ENCODE measurements around the gene OR8J1. TPM values are rescaled to one million over a fixed set of nuclear protein-coding genes. Genes with fewer than 3 reads are reported as not detected.
"Not testable (repeated sequence)": the region's sequence is repeated elsewhere in the genome, so short reads cannot be mapped to it uniquely, and the experiment has no call there.

Gene OR8J1, protein sequence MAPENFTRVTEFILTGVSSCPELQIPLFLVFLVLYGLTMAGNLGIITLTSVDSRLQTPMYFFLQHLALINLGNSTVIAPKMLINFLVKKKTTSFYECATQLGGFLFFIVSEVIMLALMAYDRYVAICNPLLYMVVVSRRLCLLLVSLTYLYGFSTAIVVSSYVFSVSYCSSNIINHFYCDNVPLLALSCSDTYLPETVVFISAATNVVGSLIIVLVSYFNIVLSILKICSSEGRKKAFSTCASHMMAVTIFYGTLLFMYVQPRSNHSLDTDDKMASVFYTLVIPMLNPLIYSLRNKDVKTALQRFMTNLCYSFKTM
- total RNA-seq = not detected

- no peaks in the 10 kb centered on the region for H3K27me3 Mint-ChIP-seq
- H3K9me3 Mint-ChIP-seq (ENCODE audit: low read depth) = peaks cover 3% of the 10 kb centered on the region
- H3K27ac Mint-ChIP-seq = no peak within 1 kb of the TSS
- DNase-seq (no peak), ATAC-seq (no peak)
- H3K4me1 Mint-ChIP-seq = no peaks in the 10 kb centered on the region
- H3K36me3 Mint-ChIP-seq = no peaks in the 10 kb centered on the region
- CTCF ChIA-PET = no interaction called here
- H3K4me3 Mint-ChIP-seq = no peak within 1 kb of the TSS
Observed at GRCh38 chr11:56353991-56354390, at the start of gene OR8J1. Gene OR8J1, plus strand, starts transcription at chr11:56354291. Its CDS starts 5,956 bp downstream, at chr11:56360247.

- no peaks in the 10 kb centered on the region for H3K4me1 Mint-ChIP-seq
- H3K27me3 Mint-ChIP-seq = no peaks in the 10 kb centered on the region
- H3K27ac Mint-ChIP-seq = no peak overlapping the region
- ATAC-seq = no peak
- no peak overlapping the region for H3K4me3 Mint-ChIP-seq
- peaks cover 7% of the 10 kb centered on the region for H3K9me3 Mint-ChIP-seq (ENCODE audit: low read depth)
- DNase-seq = no peak
- H3K36me3 Mint-ChIP-seq = no peaks in the 10 kb centered on the region
- CTCF ChIA-PET = no interaction called here
Observed at GRCh38 chr11:56307836-56308235, 46.3 kb upstream of the OR8J1 start.

DNA sequence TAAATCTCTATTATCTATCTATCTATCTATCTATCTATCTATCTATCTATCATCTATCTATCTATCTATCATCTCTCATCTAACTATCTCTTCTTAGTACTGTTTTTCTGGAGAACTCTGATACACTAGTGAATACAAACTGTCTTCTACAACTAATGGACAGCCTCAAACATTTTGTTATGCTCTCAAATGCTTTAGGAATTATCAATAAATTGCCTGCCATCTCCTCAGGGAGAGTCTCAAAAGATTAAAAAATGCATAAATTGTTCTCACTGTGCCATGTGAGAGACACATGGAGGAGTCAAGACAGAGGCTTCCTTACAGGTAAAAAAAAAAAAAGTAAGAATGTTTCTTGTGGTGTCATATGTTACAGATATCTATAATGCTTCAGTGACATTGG lies 39.2 kb upstream of the OR8J1 start, which contains the start of gene OR8K3:
Gene OR8K3, plus strand, starts transcription at position 301 of the 400 bp plus-strand sequence. CDS start 3,163 bp downstream, outside the sequence.
- CTCF ChIA-PET = no interaction called here
- ATAC-seq = no peak
- Mint-ChIP-seq H3K27ac (no peak within 1 kb of the TSS), H3K4me3 (no peak within 1 kb of the TSS), H3K36me3 (no peaks in the 10 kb centered on the region), H3K9me3 (ENCODE audit: low read depth) (peaks cover 10% of the 10 kb centered on the region), H3K27me3 (no peaks in the 10 kb centered on the region), H3K4me1 (no peaks in the 10 kb centered on the region)
- DNase-seq = no peak

DNA sequence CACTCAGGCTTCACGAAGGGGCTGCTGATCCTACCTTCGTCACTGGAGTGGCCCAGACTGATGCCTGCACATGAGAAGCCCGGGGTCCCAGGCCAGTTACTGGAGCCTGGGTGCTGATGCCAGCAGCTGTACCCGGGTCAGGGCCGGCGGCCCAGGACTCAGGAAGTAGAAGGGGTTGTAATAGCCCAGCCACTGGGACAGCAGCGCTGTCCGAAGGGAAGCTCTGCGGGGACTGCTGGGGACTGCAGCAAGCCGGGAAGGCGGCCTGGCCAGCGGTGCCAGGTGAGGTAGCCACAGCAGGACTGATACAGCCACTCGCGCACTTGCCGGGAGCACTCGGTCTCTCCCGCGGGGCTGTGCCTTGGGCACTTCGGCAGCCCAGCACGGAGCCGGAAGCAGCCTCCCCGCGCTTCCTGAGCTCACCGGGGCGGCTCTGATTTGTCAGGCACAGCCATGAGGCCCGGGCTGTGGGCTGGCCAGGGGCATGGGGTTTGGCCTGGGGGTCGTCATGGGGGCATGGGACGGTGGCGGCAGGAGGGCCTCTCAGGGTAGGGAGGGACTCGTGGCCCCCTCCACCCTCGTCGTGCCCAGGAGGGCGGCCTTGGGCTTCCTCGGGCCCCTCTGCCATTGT lies 22.1 kb upstream of the OR8J1 start:
- H3K36me3 Mint-ChIP-seq = no peaks in the 10 kb centered on the region
- peaks cover 4% of the 10 kb centered on the region for H3K9me3 Mint-ChIP-seq (ENCODE audit: low read depth)
- CTCF ChIA-PET = no interaction called here
- ATAC-seq (no peak), DNase-seq (no peak)
- no peaks in the 10 kb centered on the region for H3K27me3 Mint-ChIP-seq
- no peaks in the 10 kb centered on the region for H3K4me1 Mint-ChIP-seq
- no peak overlapping the region for H3K4me3 Mint-ChIP-seq
- no peak overlapping the region for H3K27ac Mint-ChIP-seq

DNA sequence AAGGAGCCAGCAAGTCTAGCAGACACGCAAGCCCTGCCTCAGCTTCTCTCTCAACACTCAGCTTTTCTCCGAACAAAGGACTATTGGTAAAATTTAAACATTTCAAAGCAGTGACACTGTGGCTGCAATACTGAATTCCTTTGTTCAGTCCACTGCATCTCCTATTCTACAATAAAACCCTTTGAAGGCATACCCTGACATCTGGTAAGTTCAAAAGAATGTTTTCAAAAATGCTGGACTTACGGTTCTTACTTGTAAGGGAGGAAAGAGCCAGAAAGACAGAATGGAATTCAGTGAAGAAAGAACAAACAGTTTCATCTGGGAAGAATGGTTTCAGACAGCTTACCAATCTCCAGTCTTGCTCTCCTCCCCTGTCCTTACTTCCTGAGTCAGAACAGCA lies 20.9 kb upstream of the OR8J1 start:
- Mint-ChIP-seq H3K27me3 (no peaks in the 10 kb centered on the region), H3K27ac (no peak overlapping the region)
- ATAC-seq = no peak

GRCh38 chr11:56340289-56340688 lies 13.8 kb upstream of the OR8J1 start:
- H3K27me3 Mint-ChIP-seq = no peaks in the 10 kb centered on the region
- no peak overlapping the region for H3K4me3 Mint-ChIP-seq
- ATAC-seq = no peak
- peaks cover 14% of the 10 kb centered on the region for H3K9me3 Mint-ChIP-seq (ENCODE audit: low read depth)
- H3K36me3 Mint-ChIP-seq = no peaks in the 10 kb centered on the region
- no peak for DNase-seq
- CTCF ChIA-PET = no interaction called here
- H3K27ac Mint-ChIP-seq = no peak overlapping the region
- H3K4me1 Mint-ChIP-seq = no peaks in the 10 kb centered on the region

More for the DNA sequence above, 20.9 kb upstream of the OR8J1 start:
- CTCF ChIA-PET = no interaction called here
- Mint-ChIP-seq H3K4me1 (no peaks in the 10 kb centered on the region), H3K4me3 (no peak overlapping the region), H3K9me3 (ENCODE audit: low read depth) (peaks cover 9% of the 10 kb centered on the region), H3K36me3 (no peaks in the 10 kb centered on the region)
- no peak for DNase-seq

GRCh38 chr11:56345739-56346138 lies 8.4 kb upstream of the OR8J1 start, which contains the start of gene OR8K1:
Gene OR8K1, plus strand, starts transcription at chr11:56346039. Its CDS starts 0 bp downstream, at chr11:56346039.
- Mint-ChIP-seq H3K4me1 (no peaks in the 10 kb centered on the region), H3K9me3 (ENCODE audit: low read depth) (peaks cover 13% of the 10 kb centered on the region), H3K27me3 (no peaks in the 10 kb centered on the region), H3K36me3 (no peaks in the 10 kb centered on the region), H3K4me3 (no peak within 1 kb of the TSS), H3K27ac (no peak within 1 kb of the TSS)
- ATAC-seq (no peak), DNase-seq (no peak)
- CTCF ChIA-PET = no interaction called here

DNA sequence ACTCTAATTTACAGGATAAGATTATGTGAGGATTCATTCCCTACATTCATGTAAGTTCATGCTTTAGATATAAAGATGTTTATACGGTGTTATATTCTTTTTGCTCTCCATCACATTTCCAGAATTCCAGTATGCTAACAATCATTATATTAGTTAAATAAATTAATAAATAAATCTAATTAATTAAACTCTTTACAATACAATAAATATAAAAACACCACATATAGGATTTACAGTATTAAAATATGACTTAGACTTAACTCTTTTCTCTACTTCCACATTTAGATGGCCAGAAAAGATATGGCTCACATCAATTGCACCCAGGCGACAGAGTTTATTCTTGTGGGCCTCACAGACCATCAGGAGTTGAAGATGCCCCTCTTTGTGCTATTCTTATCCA lies 21.2 kb downstream of the OR8J1 start, which contains the start of gene OR8U1:
Gene OR8U1, plus strand, starts transcription at position 301 of the 400 bp plus-strand sequence. Its CDS starts 0 bp downstream, at position 301.
- CTCF ChIA-PET = no interaction called here
- ATAC-seq = no peak
- no peaks in the 10 kb centered on the region for H3K36me3 Mint-ChIP-seq
- DNase-seq = no peak
- H3K9me3 Mint-ChIP-seq (ENCODE audit: low read depth) = peaks cover 10% of the 10 kb centered on the region
- no peaks in the 10 kb centered on the region for H3K4me1 Mint-ChIP-seq
- no peak within 1 kb of the TSS for H3K27ac Mint-ChIP-seq
- no peaks in the 10 kb centered on the region for H3K27me3 Mint-ChIP-seq
- H3K4me3 Mint-ChIP-seq = no peak within 1 kb of the TSS

- no peak overlapping the region for H3K4me3 Mint-ChIP-seq
- no peak for ATAC-seq
- CTCF ChIA-PET = no interaction called here
- peaks cover 8% of the 10 kb centered on the region for H3K9me3 Mint-ChIP-seq (ENCODE audit: low read depth)
- H3K27ac Mint-ChIP-seq = no peak overlapping the region
- no peaks in the 10 kb centered on the region for H3K4me1 Mint-ChIP-seq
- H3K27me3 Mint-ChIP-seq = no peaks in the 10 kb centered on the region
- no peak for DNase-seq
- no peaks in the 10 kb centered on the region for H3K36me3 Mint-ChIP-seq
Observed at GRCh38 chr11:56380120-56380519, 26.0 kb downstream of the OR8J1 start.

GRCh38 chr11:56394381-56394780 lies 40.3 kb downstream of the OR8J1 start:
- no peaks in the 10 kb centered on the region for H3K36me3 Mint-ChIP-seq
- ATAC-seq (no peak), DNase-seq (no peak)
- CTCF ChIA-PET = no interaction called here
- no peak overlapping the region for H3K27ac Mint-ChIP-seq
- no peaks in the 10 kb centered on the region for H3K4me1 Mint-ChIP-seq
- H3K9me3 Mint-ChIP-seq (ENCODE audit: low read depth) = peaks cover 9% of the 10 kb centered on the region
- no peak overlapping the region for H3K4me3 Mint-ChIP-seq
- H3K27me3 Mint-ChIP-seq = no peaks in the 10 kb centered on the region

DNA sequence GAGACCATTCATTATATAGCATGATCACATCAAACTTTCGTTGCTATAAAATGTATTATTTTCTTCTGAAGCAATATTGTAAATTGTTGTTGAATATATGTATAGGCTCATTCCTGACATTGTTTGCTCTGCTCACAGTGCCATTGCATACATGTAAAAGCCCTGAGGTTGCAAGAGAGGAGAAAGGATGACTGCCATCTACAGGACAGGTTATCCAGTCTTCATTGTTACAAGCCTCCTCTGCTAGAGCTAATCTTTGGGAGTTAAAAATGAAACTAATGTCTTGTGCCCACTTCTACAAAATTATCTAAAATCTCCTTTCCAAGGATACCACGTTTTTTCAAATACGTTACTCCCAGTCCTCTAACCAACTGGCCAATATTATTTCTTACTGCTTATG lies 42.0 kb downstream of the OR8J1 start:
- ATAC-seq (no peak), DNase-seq (no peak)
- CTCF ChIA-PET = no interaction called here
- Mint-ChIP-seq H3K4me3 (no peak overlapping the region), H3K36me3 (no peaks in the 10 kb centered on the region), H3K27me3 (no peaks in the 10 kb centered on the region), H3K9me3 (ENCODE audit: low read depth) (peaks cover 9% of the 10 kb centered on the region), H3K4me1 (no peaks in the 10 kb centered on the region), H3K27ac (no peak overlapping the region)

DNA sequence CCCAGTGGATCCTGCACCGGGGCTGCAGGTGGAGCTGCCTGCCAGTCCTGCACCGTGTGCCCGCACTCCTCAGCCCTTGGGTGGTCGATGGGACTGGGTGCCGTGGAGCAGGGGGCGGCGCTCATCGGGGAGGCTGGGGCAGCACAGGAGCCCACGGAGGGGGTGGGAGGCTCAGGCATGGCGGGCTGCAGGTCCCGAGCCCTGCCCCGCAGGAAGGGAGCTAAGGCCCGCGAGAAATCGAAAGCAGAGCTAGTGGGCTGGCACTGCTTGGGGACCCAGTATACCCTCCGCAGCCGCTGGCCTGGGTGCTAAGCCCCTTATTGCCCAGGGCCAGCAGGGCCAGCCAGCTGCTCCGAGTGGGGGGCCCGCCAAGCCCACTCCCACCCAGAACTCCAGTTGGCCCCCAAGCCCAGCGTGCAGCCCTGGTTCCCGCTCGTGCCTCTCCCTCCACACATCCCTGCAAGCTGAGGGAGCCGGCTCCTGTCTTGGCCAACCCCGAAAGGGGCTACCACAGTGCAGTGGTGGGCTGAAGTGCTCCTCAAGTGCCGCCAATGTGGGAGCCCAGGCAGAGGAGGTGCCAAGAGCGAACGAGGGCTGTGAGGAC lies 47.9 kb downstream of the OR8J1 start:
- H3K27me3 Mint-ChIP-seq, CTCF ChIA-PET, H3K27ac Mint-ChIP-seq, ATAC-seq, H3K4me1 Mint-ChIP-seq, H3K4me3 Mint-ChIP-seq, H3K36me3 Mint-ChIP-seq, DNase-seq: not testable (repeated sequence)
- H3K9me3 Mint-ChIP-seq (ENCODE audit: low read depth) = peaks cover 20% of the 10 kb centered on the region

DNA sequence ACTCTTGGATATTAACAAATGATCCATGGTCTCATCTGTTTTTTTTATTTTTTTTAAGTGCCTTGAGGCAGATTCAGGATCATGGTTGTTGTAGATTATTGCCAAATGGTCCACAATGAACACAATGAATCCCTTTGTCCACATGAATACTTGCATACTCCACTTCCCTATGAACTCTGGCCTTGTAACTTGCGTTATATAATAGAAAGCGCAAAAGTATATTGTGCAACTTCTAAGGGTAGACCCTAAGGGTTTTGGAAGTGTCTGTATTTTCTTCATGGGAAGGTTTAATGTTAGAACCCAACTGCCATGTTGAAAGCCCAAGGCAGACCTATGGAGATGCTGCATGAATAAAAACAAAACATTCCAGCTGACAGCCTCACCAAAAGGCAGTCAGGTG lies 50.3 kb downstream of the OR8J1 start:
- ATAC-seq (no peak), DNase-seq (no peak)
- Mint-ChIP-seq H3K9me3 (ENCODE audit: low read depth) (peaks cover 30% of the 10 kb centered on the region), H3K36me3 (no peaks in the 10 kb centered on the region), H3K27ac (no peak overlapping the region), H3K27me3 (no peaks in the 10 kb centered on the region), H3K4me3 (no peak overlapping the region), H3K4me1 (no peaks in the 10 kb centered on the region)
- CTCF ChIA-PET = no interaction called here

DNA sequence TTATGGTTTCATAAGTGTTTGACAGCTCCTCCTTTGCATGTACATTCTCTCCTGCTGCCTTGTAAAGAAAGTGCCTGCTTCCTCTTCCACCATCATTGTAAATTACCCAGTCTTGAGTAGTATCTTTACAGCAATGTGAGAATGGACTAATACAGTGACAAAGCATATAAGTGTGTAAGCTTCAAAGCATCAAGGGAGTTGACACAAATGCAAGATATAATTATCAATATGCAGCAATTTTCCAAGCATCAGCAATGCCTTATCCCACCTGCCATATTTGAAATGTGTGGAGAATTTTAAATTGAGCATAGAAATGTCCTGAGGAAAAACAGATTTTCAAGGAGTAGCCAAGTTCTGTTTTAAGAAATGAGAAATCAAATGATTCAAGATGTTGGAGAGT lies 56.7 kb downstream of the OR8J1 start:
- H3K4me1 Mint-ChIP-seq = no peaks in the 10 kb centered on the region
- H3K27ac Mint-ChIP-seq = no peak overlapping the region
- ATAC-seq = no peak
- H3K9me3 Mint-ChIP-seq (ENCODE audit: low read depth) = peaks cover 14% of the 10 kb centered on the region
- DNase-seq = no peak
- H3K36me3 Mint-ChIP-seq = no peaks in the 10 kb centered on the region
- CTCF ChIA-PET = no interaction called here
- no peak overlapping the region for H3K4me3 Mint-ChIP-seq
- H3K27me3 Mint-ChIP-seq = no peaks in the 10 kb centered on the region

All from activated CD8-positive, alpha-beta memory T cell treated with anti-CD3 and anti-CD28 coated beads, Interleukin-2, amount 10 ng/mL, durations not matched to agents 7 days and 5 days (primary cell).